ENCODE results near the gene BLMH.

DNA sequence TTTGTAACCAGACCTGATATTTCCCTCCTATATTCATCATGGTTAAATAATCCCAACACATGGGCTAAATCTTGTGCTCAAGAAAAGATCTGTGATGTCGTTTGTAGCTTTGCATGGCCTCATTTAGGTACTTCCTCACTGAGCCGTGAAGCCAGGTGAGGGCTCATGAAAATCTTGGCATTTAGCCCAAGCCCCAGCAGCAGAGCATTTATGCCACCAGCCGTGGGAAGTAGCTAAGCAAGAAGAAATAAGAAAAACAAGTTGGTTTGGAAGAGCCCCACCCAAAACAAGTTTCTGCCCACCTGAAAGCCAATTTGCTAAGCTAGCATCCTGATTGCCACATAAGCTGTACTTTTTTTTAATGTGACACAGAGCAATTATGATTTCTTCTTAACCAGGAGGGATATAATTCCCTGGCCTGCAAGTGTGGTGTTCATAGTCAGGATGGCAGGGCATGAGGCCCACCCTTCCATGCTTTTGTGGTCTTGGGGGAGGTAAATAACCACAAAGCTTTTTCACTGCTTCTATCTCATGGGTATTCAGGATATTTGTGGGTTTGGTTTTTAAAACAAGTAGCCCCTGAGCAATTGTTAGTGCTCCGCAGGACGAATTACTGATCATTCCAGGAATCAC, 31.6 kb upstream of the BLMH start:
- TF ChIP-seq RFX5 (IDR thresholded peaks at IDR 0.05; ENCODE audit: low read depth, low read length) (no peak), EZH2 (IDR thresholded peaks at IDR 0.05; ENCODE audit: borderline replicate concordance, control insufficient read depth, low read depth, low read length) (no peak), NFIC (IDR thresholded peaks at IDR 0.05; ENCODE audit: low read depth, low read length) (no peak), POLR2AphosphoS5 (IDR thresholded peaks at IDR 0.05; ENCODE audit: low read length) (no peak), RCOR1 (conservative IDR thresholded peaks at IDR 0.05; ENCODE audit: low read depth, low read length) (no peak), POLR2A (IDR thresholded peaks at IDR 0.05; ENCODE audit: low read depth, low read length) (no peak), NFYB (IDR thresholded peaks at IDR 0.05; ENCODE audit: insufficient read depth, low read depth, low read length) (no peak), EP300 (IDR thresholded peaks at IDR 0.05; ENCODE audit: borderline replicate concordance in 1 of 2, control insufficient read depth in 1 of 2, low read depth in 2 of 2, low read length in 2 of 2) (no peak), YY1 (IDR thresholded peaks at IDR 0.05; ENCODE audit: low read depth, low read length) (no peak)
- TF ChIP-seq, protein P1, sequence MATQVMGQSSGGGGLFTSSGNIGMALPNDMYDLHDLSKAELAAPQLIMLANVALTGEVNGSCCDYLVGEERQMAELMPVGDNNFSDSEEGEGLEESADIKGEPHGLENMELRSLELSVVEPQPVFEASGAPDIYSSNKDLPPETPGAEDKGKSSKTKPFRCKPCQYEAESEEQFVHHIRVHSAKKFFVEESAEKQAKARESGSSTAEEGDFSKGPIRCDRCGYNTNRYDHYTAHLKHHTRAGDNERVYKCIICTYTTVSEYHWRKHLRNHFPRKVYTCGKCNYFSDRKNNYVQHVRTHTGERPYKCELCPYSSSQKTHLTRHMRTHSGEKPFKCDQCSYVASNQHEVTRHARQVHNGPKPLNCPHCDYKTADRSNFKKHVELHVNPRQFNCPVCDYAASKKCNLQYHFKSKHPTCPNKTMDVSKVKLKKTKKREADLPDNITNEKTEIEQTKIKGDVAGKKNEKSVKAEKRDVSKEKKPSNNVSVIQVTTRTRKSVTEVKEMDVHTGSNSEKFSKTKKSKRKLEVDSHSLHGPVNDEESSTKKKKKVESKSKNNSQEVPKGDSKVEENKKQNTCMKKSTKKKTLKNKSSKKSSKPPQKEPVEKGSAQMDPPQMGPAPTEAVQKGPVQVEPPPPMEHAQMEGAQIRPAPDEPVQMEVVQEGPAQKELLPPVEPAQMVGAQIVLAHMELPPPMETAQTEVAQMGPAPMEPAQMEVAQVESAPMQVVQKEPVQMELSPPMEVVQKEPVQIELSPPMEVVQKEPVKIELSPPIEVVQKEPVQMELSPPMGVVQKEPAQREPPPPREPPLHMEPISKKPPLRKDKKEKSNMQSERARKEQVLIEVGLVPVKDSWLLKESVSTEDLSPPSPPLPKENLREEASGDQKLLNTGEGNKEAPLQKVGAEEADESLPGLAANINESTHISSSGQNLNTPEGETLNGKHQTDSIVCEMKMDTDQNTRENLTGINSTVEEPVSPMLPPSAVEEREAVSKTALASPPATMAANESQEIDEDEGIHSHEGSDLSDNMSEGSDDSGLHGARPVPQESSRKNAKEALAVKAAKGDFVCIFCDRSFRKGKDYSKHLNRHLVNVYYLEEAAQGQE (IDR thresholded peaks at IDR 0.05; ENCODE audit: low read depth, low read length) = no peak
- TF ChIP-seq, protein P2, sequence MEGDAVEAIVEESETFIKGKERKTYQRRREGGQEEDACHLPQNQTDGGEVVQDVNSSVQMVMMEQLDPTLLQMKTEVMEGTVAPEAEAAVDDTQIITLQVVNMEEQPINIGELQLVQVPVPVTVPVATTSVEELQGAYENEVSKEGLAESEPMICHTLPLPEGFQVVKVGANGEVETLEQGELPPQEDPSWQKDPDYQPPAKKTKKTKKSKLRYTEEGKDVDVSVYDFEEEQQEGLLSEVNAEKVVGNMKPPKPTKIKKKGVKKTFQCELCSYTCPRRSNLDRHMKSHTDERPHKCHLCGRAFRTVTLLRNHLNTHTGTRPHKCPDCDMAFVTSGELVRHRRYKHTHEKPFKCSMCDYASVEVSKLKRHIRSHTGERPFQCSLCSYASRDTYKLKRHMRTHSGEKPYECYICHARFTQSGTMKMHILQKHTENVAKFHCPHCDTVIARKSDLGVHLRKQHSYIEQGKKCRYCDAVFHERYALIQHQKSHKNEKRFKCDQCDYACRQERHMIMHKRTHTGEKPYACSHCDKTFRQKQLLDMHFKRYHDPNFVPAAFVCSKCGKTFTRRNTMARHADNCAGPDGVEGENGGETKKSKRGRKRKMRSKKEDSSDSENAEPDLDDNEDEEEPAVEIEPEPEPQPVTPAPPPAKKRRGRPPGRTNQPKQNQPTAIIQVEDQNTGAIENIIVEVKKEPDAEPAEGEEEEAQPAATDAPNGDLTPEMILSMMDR (IDR thresholded peaks at IDR 0.05 in 2 of 3, conservative IDR thresholded peaks at IDR 0.05 in 1 of 3; ENCODE audit: control insufficient read depth in 2 of 3, extremely low read depth in 1 of 3, insufficient read depth in 1 of 3, low read depth in 3 of 3, low read length in 3 of 3) = no peak

Measured in GM12878 (cell line).